Fibroblast of the aortic adventitia (primary cell): Measurements from ENCODE around the gene RHOB. TPM values are rescaled to one million over a fixed set of nuclear protein-coding genes. Genes with fewer than 3 reads are reported as not detected.

Experiments used
- DNase-seq: peaks from one replicate; pipeline ENCODE4 v3.0.0-alpha.2; 2010; ENCODE audit warnings: low read depth
- H3K4me3 ChIP-seq: 2 replicates; pipeline ENCODE4 v1.5.1; 2011; ENCODE audit warnings: low read depth, mild to moderate bottlenecking, control low read depth, low read length, moderate library complexity
- total RNA-seq: library from RNA; depleted of rRNA; stranded (reverse); fragments of >200 nt; gene quantifications from 2 replicates; pipeline ENCODE4 v1.2.3, GENCODE V29; 2012; ENCODE audit warnings: low replicate concordance
- TF ChIP-seq, protein P1 (sequence below): IDR thresholded peaks from 2 replicates; pipeline ENCODE4 v1.5.1; 2011; ENCODE audit warnings: mild to moderate bottlenecking, low read length, control low read depth, inconsistent platforms; ENCODE audit not compliant: insufficient read depth

The RHOB gene
- total RNA-seq, 1 donor: 40.5 TPM

DNA sequence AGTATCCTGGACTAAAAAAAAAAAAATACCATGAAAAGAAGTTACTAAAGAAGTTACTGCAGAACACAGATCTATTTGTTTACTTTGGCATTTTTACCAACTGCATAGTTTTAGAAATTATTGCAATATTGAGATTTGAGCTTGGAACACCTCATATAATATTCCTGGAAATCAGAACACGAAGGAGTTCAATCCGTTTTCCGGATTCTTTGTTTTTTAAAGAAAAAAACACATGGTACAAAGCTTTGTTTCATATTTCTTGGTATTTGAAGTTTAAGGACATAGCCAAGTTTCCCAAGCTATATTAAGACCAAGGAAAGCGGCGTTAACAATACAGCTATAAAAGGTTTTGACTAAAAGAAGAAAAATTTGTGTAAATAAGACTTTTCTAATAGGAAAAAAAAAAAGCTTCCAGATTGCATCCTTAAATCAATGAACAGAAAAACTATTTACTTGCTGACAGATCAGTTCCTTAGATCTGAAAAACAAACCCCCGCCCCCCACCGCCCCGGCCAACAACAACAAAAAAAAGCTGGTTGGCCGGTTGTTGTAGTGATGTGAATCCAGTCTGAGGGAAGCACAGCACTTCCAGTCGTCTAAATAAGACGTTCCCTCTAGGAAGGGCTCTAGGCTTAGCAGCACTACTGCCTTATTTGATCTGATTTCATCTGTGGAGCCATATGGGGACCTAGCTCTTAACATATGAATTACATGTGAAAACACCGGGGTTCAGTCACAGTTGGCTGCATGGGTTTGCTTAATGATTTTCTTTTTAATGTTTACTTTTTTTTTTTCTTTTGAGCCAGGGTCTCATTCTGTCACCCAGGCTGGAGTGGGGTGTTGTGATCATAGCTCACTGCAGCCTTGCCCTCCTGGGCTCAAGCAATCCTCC is 2.5 kb upstream of the RHOB start:
- DNase-seq: peak; percentile 89
- H3K4me3 ChIP-seq: no peak overlapping the region
- TF ChIP-seq, protein P1, sequence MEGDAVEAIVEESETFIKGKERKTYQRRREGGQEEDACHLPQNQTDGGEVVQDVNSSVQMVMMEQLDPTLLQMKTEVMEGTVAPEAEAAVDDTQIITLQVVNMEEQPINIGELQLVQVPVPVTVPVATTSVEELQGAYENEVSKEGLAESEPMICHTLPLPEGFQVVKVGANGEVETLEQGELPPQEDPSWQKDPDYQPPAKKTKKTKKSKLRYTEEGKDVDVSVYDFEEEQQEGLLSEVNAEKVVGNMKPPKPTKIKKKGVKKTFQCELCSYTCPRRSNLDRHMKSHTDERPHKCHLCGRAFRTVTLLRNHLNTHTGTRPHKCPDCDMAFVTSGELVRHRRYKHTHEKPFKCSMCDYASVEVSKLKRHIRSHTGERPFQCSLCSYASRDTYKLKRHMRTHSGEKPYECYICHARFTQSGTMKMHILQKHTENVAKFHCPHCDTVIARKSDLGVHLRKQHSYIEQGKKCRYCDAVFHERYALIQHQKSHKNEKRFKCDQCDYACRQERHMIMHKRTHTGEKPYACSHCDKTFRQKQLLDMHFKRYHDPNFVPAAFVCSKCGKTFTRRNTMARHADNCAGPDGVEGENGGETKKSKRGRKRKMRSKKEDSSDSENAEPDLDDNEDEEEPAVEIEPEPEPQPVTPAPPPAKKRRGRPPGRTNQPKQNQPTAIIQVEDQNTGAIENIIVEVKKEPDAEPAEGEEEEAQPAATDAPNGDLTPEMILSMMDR: no peak

DNA sequence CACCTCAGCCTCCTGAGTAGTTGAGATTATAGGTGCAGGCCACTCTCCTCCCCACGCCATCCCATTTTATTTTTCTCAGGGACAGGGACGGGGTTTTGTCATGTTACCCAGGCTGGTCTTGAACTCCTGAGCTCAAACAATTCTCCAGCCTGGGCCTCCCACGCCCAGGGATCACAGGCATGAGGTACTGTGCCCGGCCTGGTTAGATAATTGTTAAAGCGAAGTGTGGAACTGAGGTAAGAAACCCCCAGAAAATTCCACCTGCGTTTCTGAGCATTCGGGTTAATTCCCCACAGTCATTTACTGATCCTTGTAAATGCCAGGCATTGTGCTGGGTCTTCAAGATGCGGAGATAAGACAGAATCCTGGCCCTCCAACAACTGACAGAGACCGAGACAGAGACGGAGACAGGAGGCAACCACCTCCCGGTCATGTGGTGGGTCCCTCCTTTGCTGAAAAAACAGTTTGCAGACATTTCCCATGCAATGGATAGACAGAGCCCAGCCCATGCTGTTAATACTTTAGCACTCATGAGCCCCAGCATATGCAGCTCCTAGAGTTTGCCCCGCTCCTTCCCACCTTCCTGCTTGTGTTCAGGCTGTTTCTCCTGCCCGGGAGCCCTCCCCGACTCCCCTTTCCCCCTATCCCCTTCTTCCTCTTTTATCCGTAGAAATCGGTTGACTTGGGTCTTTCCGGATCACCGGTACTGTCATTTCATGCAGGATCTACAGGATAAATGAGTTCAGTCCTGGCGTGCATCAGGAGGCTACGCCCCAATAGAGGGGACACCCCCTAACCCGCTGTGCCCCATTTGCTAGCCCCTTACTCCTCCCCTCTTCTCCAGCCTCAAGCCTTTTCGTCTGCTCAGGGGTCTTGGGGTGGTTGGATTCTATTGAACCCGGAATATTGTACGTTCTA is 1.6 kb upstream of the RHOB start:
- TF ChIP-seq, protein P1: no peak
- H3K4me3 ChIP-seq: no peak overlapping the region
- no peak for DNase-seq

DNA sequence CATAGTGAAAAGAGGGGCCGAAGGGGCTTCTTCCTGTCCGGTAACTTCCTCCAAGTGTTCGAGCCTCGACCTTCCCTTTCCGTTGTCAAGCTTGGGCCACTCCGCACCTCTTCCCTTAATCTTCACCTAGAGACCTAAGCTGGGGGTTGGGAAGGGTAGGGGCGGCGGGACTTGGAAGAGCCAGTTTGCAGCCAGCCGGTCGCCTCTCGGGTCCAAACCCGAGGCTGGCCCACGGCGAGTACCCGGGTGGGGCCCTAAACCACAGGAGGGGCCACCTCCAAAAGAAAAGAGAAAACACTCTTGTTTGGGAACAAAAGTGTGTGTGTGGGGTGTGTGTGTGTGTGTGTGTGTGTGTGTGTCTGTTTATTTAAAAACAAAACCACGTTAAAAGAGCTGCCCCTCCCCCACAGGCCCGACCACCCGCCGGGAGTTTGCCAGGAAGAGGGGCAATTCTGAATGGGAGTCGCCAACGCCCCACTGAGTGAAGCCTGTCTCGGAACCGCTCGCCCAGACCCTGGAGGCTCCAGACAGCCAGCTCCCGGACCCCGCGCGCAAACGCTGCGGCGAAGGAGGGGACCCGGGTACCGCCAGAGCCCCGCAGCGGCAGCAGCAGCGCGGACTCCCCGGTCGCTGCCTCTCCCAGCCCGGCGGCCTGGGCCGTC is 488 bp upstream of the RHOB start:
- H3K4me3 ChIP-seq: peak overlapping the region; percentile 71
- TF ChIP-seq, protein P1: no peak
- no peak for DNase-seq

DNA sequence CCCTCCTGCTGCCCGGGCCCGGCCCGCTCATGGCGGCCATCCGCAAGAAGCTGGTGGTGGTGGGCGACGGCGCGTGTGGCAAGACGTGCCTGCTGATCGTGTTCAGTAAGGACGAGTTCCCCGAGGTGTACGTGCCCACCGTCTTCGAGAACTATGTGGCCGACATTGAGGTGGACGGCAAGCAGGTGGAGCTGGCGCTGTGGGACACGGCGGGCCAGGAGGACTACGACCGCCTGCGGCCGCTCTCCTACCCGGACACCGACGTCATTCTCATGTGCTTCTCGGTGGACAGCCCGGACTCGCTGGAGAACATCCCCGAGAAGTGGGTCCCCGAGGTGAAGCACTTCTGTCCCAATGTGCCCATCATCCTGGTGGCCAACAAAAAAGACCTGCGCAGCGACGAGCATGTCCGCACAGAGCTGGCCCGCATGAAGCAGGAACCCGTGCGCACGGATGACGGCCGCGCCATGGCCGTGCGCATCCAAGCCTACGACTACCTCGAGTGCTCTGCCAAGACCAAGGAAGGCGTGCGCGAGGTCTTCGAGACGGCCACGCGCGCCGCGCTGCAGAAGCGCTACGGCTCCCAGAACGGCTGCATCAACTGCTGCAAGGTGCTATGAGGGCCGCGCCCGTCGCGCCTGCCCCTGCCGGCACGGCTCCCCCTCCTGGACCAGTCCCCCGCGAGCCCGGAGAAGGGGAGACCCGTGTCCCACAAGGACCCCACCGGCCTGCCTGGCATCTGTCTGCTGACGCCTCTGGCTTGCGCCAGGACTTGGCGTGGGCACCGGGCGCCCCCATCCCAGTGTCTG is 767 bp downstream of the RHOB start:
- peak overlapping the region; percentile 93 for H3K4me3 ChIP-seq
- TF ChIP-seq, protein P1: no peak
- peak; percentile 58 for DNase-seq

DNA sequence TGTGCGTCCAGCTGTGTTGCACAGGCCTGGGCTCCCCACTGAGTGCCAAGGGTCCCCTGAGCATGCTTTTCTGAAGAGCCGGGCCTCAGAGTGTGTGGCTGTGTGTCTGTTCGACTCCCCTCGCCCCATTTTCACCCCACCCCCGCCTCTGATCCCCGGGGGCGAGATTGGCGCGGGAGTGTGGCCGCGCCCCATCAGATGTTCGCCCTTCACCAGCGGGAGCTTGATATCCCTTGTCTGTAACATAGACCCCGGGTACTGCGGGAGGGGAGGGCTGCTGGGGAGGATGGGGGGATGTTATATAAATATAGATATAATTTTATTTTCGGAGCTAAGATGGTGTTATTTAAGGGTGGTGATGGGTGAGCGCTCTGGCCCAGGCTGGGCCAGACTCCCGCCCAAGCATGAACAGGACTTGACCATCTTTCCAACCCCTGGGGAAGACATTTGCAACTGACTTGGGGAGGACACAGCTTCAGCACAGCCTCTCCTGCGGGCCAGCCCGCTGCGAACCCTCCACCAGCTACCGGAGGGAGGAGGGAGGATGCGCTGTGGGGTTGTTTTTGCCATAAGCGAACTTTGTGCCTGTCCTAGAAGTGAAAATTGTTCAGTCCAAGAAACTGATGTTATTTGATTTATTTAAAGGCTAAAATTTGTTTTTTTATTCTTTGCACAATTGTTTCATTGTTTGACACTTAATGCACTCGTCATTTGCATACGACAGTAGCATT is 1.5 kb downstream of the RHOB start:
- TF ChIP-seq, protein P1: no peak
- peak overlapping the region; percentile 93 for H3K4me3 ChIP-seq
- DNase-seq: peak; percentile 35

DNA sequence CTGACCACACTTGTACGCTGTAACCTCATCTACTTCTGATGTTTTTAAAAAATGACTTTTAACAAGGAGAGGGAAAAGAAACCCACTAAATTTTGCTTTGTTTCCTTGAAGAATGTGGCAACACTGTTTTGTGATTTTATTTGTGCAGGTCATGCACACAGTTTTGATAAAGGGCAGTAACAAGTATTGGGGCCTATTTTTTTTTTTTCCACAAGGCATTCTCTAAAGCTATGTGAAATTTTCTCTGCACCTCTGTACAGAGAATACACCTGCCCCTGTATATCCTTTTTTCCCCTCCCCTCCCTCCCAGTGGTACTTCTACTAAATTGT is 2.1 kb downstream of the RHOB start:
- H3K4me3 ChIP-seq: peak overlapping the region; percentile 93
- DNase-seq: no peak
- TF ChIP-seq, protein P1: no peak
